ENCODE results near the gene FEV.
"Not testable (repeated sequence)": the region's sequence is repeated elsewhere in the genome, so short reads cannot be mapped to it uniquely, and the experiment has no call there.

FEV gene

DNA sequence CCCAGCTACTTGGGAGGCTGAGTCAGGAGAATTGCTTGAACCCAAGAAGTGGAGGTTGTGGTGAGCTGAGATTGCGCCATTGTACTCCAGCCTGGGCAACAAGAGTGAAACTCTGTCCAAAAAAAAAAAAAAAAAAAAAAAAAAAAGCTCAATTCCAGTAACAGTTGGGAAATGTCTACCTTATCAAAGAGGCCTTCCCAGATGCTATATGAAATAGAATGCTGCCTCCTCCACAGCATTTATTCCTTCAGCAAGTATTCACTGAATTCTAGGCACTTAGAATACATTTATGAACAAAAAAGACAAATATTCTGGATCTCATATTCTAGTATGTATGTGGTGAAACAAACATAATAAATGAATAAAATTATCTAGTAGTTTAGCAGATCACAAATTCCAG is 38.4 kb downstream of the FEV start:
- no peak for DNase-seq (ENCODE audit: low read depth in 1 of 2, low spot score in 1 of 2)

DNA sequence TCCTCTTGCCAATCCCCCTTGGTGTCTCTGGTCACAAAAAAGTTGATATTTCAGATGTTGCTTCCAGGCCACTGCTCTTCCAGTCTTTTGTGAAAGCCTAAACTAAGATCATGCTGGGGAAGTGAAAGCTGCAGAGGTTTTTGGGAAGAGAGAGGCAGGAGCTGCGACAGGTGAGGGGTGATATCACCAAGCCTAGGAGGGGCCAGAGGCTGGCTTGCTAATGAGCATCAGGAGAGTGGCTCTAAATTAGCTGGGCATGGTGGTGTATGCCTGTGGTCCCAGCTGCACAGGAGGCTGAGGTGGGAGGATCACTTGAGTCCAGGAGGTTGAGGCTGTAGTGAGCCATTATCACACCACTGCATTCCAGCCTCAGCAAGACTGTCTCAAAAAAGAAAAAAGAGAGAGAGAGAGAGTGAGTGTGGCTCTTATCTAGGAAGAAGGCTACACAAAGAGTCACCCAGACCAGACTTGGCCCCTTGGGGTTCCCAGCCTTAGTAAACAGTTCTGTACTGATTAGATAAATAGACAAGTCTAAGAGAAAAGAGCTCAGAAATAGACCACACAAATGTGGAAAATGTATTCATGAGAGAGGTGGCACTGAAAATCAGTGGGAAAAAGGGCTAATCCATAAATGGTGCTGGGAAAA is 40.1 kb downstream of the FEV start:
- no peak for DNase-seq (ENCODE audit: low read depth in 1 of 2, low spot score in 1 of 2)

DNA sequence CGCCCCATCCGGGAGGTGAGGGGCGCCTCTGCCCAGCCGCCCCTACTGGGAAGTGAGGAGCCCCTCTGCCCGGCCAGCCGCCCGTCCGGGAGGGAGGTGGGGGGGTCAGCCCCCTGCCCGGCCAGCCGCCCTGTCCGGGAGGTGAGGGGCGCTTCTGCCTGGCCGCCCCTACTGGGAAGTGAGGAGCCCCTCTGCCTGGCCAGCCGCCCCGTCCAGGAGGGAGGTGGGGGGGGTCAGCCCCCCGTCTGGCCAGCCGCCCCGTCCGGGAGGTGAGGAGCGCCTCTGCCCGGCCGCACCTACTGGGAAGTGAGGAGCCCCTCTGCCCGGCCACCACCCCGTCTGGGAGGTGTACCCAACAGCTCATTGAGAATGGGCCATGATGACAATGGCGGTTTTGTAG is 53.2 kb downstream of the FEV start:
- DNase-seq (ENCODE audit: low read depth in 1 of 2, low spot score in 1 of 2), result not testable (repeated sequence)
